ENCODE results near the gene RTN4RL1. TPM values are rescaled to one million over a fixed set of nuclear protein-coding genes. Genes with fewer than 3 reads are reported as not detected.

The RTN4RL1 gene
- total and polyA plus RNA-seq, 9 donors, result 0.30 to 4.1 (median 1.6) TPM; not detected in 1

GRCh38 chr17:1946021-1946932 lies 78.9 kb downstream of the RTN4RL1 start:
- Histone ChIP-seq H3K9me3 (no peaks in the 10 kb centered on the region), H3K27ac (no peak overlapping the region)
- no peak for DNase-seq

GRCh38 chr17:1945621-1946020 lies 79.5 kb downstream of the RTN4RL1 start:
- H3K27ac ChIP-seq, result no peak overlapping the region
- no peak for DNase-seq
- no peaks in the 10 kb centered on the region for H3K27me3 ChIP-seq
- TF ChIP-seq CTCF (IDR thresholded peaks at IDR 0.05) (no peak), POLR2A (IDR thresholded peaks at IDR 0.05) (no peak), EP300 (IDR thresholded peaks at IDR 0.05) (no peak)
- no peaks in the 10 kb centered on the region for H3K4me1 ChIP-seq (ENCODE audit: insufficient read depth)
- intact Hi-C loops (cut with DNase I), result no loop called here
- H3K9me3 ChIP-seq, result no peaks in the 10 kb centered on the region
- no peak overlapping the region for H3K4me3 ChIP-seq
- 87 to 93% (median 92%) methylated on average over 12 of the region's 12 CpGs for WGBS, 3 donors
- no peaks in the 10 kb centered on the region for H3K36me3 ChIP-seq

More at GRCh38 chr17:1946021-1946932, 78.9 kb downstream of the RTN4RL1 start:
- Histone ChIP-seq H3K36me3 (no peaks in the 10 kb centered on the region), H3K27me3 (no peaks in the 10 kb centered on the region), H3K4me3 (no peak overlapping the region), H3K4me1 (ENCODE audit: insufficient read depth) (no peaks in the 10 kb centered on the region)
- WGBS, 3 donors, result 82 to 87% (median 87%) methylated on average over 20 of the region's 20 CpGs
- TF ChIP-seq CTCF (IDR thresholded peaks at IDR 0.05) (no peak), POLR2A (IDR thresholded peaks at IDR 0.05) (no peak), EP300 (IDR thresholded peaks at IDR 0.05) (no peak)
- intact Hi-C loops (cut with DNase I), result no loop called here

- no peak for TF ChIP-seq CTCF (IDR thresholded peaks at IDR 0.05)
- TF ChIP-seq EP300 (IDR thresholded peaks at IDR 0.05), result no peak
- no peak for TF ChIP-seq POLR2A (IDR thresholded peaks at IDR 0.05)
- no peak for DNase-seq
- 52 to 66% (median 61%) methylated on average over 11 of the region's 11 CpGs for WGBS, 3 donors
- no peaks in the 10 kb centered on the region for H3K27me3 ChIP-seq
- H3K4me1 ChIP-seq (ENCODE audit: insufficient read depth), result no peaks in the 10 kb centered on the region
- no peaks in the 10 kb centered on the region for H3K36me3 ChIP-seq
- no peaks in the 10 kb centered on the region for H3K9me3 ChIP-seq
- no peak overlapping the region for H3K27ac ChIP-seq
- intact Hi-C loops (cut with DNase I), result no loop called here
- H3K4me3 ChIP-seq, result no peak overlapping the region
Measured at GRCh38 chr17:1943436-1943831, 81.7 kb downstream of the RTN4RL1 start.

GRCh38 chr17:1942666-1943435 lies 82.3 kb downstream of the RTN4RL1 start:
- no peaks in the 10 kb centered on the region for H3K27me3 ChIP-seq
- H3K36me3 ChIP-seq, result no peaks in the 10 kb centered on the region
- H3K9me3 ChIP-seq, result no peaks in the 10 kb centered on the region
- intact Hi-C loops (cut with DNase I), result no loop called here
- no peak for DNase-seq
- no peak overlapping the region for H3K4me3 ChIP-seq
- TF ChIP-seq POLR2A (IDR thresholded peaks at IDR 0.05), result no peak
- no peak for TF ChIP-seq EP300 (IDR thresholded peaks at IDR 0.05)
- TF ChIP-seq CTCF (IDR thresholded peaks at IDR 0.05), result no peak
- H3K4me1 ChIP-seq (ENCODE audit: insufficient read depth), result no peaks in the 10 kb centered on the region
- WGBS, 3 donors, result 86 to 87% (median 86%) methylated on average over 21 of the region's 21 CpGs
- H3K27ac ChIP-seq, result no peak overlapping the region
